Neural cell (in vitro differentiated cells): Measurements from ENCODE around the gene SH3GL2.

ENCODE experiments used
- CTCF ChIP-seq: fragments of 450-650 bp; IDR thresholded peaks from 2 replicates; pipeline ENCODE4 v1.5.1; 2014; ENCODE audit warnings: antibody characterized with exemption, mild to moderate bottlenecking, moderate library complexity; ENCODE audit not compliant: poor library complexity, severe bottlenecking
- EZH2 ChIP-seq: fragments of 200-600, 300-800 bp; shearing (Covaris generic), sonication (generic); IDR thresholded peaks from 2 replicates; pipeline ENCODE4 v1.6.1; 2014; ENCODE audit warnings: antibody characterized with exemption, low read length, borderline replicate concordance, mild to moderate bottlenecking; ENCODE audit not compliant: insufficient read depth, poor library complexity, severe bottlenecking
- POLR2AphosphoS5 ChIP-seq: IDR thresholded peaks from 2 replicates; pipeline ENCODE4 v1.6.1; 2012
- REST ChIP-seq: IDR thresholded peaks from 2 replicates; pipeline ENCODE4 v1.6.1; 2012; ENCODE audit warnings: borderline replicate concordance

GRCh38 chr9:17636349-17636748, 57.5 kb downstream of the SH3GL2 start:
- TF ChIP-seq EZH2 (no peak), POLR2AphosphoS5 (no peak), REST (no peak), CTCF (no peak)
